HG03135 (cell line): ENCODE data around the gene RNF4.

Experiments used
- ATAC-seq: cut with Tn5 transposase; IDR thresholded peaks from one replicate; pipeline ENCODE4 v1.9.1; 2021; ENCODE audit warnings: mild to moderate bottlenecking, moderate library complexity; ENCODE audit not compliant: unreplicated experiment

The RNF4 gene

GRCh38 chr4:2437475-2438215 is 31.3 kb upstream of the RNF4 start:
- ATAC-seq: no peak

GRCh38 chr4:2438822-2439718 is 29.8 kb upstream of the RNF4 start:
- no peak for ATAC-seq

- peak; percentile 79 for ATAC-seq
Observed at GRCh38 chr4:2441393-2442174, 27.3 kb upstream of the RNF4 start.

DNA sequence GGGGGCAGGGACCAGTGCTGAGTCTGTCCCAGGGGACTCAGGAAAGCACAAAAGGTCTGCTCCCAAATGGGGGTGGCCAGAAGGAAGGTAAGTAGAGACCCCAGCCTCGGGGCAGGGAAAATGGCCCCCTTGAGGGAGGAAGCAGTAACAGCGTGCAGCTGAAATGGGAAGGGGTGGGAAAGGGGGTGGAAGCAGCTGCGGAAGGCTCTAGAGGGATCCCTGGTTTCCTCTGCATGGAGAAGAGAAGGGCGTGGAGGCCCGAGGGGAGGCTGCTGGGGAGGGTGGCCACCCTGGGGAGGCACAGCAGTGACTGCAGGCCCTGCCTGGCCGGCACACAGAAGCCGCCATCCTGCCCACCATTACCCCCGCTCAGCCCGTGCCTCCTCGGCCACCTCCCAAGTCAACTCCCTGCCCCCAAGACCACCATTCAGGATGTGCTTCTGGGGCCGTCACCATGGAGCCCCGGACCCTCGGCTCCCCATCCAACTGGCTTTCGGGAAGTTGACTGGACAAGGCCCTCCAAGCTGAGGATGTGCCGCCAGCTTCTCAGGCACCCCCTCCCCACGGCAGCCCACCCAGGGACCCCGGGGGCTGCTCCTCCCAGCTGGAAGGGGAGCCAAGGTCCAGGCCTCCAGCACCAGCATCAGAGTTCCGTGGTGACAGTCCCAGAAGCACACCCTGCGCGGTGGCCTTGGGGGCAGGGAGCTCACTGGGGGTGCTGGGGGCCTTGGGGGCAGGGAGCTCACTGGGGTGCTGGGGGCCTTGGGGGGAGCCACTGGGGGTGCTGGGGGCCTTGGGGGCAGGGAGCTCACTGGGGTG is 26.5 kb upstream of the RNF4 start:
- no peak for ATAC-seq

- no peak for ATAC-seq
Observed at GRCh38 chr4:2443061-2443730, 25.7 kb upstream of the RNF4 start.

- no peak for ATAC-seq
Observed at GRCh38 chr4:2443956-2444740, 24.8 kb upstream of the RNF4 start.

- ATAC-seq: no peak
Observed at GRCh38 chr4:2445130-2445529, 23.8 kb upstream of the RNF4 start.

DNA sequence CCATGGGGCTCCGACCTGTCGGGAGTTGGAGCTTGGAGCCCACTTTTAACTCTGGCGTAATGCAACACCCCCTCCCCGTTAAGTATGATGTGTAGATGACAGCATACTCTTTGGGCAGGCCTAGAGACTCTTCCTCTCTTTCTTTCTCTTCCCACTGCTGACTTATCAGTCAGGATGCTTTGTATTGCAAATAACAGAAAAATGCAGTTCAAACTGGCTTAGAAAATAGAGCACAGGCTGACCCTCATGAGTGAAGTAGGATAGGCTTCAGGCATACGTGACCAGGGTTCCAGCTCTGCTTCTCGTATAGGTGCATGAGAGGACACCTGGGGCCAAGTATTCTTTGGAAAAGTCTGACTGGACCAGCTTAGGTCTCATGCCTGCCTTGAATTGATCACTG is 23.3 kb upstream of the RNF4 start:
- ATAC-seq: no peak

DNA sequence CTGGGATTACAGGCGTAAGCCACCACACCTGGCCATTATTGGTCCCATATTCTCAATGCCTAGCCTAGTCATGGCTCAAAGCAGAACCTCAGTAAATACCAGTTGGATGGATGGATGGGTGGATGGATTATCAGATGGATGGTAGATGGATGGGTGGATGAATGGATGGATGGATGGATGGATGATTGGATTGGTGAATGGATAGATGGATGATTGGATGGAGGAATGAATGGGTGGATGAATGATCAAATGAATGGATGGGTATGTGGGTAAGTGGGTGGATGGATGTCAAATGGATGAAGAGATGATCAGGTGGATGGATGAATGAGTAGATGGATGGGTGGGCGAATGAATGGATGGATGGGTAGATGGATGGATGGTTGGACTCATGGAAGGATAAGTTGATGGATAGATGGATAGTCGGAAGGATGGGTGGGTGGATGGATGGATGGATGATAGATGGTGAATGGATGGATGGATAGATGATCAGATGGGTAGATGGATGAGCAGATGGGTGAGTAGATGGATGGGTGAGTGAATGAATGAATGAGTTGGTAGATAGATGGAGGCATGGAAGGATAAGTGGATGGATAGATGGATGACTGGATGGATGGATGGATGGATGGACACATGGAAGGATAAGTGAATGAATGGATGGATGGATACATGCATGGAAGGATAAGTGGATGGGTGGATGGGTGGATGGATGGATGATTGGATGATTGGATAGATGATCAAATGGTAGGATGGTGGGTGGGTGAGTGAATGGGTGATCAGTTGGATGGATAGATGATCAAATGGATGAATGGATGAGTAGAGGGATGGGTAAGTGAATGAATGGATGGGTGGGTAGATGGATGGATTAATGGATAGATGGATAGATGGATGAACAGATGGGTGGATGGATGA is 22.0 kb upstream of the RNF4 start:
- no peak for ATAC-seq

DNA sequence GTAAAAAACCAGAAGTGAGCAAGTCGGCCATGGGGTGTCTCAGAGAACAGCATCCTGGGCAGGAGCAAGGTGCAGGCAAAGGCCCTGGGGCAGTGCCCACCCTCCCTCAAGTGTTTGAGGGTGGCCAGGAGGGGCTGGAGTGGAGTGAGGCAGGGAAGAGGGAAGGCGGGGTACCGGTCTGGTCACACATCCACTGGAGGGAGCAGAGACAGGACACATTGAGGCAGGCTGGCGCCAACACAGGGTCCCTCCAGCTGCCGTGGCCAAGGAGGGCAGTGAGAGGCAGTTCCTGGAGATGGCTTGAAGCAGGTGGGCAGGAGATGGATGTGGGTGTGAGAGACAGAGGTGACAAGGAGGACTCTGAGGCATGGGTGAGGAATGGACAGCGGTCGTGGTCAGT is 20.3 kb upstream of the RNF4 start:
- no peak for ATAC-seq

GRCh38 chr4:2449051-2449450 is 19.9 kb upstream of the RNF4 start:
- no peak for ATAC-seq

- no peak for ATAC-seq
Observed at GRCh38 chr4:2449511-2450392, 19.2 kb upstream of the RNF4 start.

DNA sequence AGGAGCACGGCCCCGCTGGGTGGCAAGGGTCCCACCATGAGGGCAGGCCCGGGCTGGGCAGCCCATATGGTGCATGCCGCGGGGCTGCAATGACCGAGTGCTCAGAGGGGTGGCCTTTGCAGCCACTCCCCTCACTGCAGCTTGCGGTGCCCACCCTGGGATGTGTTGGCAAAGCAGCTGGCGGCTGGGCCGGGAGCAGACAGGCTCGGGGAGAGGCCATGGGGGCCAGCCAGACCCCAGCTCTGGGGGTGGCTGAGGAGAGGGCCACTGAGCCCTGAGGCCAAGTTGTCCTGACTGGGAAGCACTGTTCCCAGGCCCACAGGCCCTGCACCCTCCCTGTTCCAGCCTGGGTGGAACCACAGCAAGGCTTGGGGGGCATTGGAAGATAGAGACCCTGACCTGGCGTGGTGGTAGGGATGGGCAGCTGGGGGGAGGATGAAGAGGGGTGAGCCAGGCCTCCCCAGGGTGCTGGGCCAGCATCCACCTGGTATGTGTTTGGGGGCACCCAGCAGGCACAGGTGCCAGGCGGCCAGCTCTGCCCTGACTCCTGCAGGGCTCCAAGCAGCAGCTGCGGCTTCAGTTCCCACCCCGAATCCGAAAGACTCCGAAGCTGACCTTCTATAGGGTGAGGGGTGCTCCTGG is 18.4 kb upstream of the RNF4 start:
- no peak for ATAC-seq

DNA sequence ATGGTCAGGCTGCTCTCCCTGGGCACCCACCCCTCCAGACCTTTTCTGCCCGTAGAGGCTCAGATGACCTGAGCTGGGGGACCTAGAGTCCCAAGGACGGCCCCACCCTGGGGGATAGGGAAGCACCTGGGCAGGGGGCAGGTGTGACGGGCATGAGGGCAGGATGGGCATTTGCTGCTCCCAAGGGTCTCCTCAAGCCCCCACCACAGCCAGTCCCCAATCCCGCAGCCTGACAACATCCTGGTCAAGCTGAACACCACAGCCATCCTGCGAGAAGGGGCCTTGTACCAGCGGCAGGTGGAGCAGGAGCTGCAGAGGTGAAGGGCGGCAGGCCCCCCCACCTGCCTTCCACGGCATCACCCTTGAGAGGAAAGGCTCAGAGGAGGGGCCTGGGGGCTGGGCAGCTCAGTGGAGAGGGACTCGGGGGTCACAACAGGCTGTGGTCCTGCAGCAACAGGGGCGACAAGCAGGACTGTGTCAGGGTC is 17.8 kb upstream of the RNF4 start:
- no peak for ATAC-seq

- no peak for ATAC-seq
Observed at GRCh38 chr4:2451821-2452785, 16.8 kb upstream of the RNF4 start.
